ENCODE measurements around the gene FMO4.
"Not testable (repeated sequence)": the region's sequence is repeated elsewhere in the genome, so short reads cannot be mapped to it uniquely, and the experiment has no call there.

FMO4 gene

DNA sequence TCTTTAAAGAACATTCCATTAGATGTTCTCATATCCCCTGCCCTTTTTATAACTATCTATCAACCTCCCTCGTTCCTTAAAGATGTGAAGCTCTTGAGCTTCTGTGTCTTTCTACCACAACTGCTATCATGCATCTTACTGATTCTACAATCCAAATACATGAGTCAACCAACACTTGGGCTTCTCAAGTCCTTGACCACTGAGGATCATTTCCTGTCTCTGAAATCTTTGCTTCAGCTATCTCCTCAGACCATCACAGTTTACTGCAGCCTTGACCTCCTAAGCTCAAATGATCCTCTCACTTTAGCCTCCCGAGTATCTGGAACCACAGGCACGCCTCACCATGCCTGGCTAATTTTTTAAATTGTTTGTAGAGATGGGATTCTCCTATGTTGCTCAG is 75.2 kb downstream of the FMO4 start:
- Histone ChIP-seq H3K9ac (ENCODE audit: low read length) (no peak overlapping the region), H3K4me1 (ENCODE audit: control insufficient read depth, insufficient read depth, low read length) (no peaks in the 10 kb centered on the region), H3K36me3 (ENCODE audit: control insufficient read depth, insufficient read depth, low read length) (no peaks in the 10 kb centered on the region), H3K9me3 (ENCODE audit: control insufficient read depth, insufficient read depth, low read depth, low read length) (no peaks in the 10 kb centered on the region), H3K27me3 (ENCODE audit: control insufficient read depth, insufficient read depth, low read length) (no peaks in the 10 kb centered on the region), H3K27ac (ENCODE audit: low read depth, low read length) (no peak overlapping the region), H3K4me3 (ENCODE audit: low read depth, low read length) (no peak overlapping the region)

DNA sequence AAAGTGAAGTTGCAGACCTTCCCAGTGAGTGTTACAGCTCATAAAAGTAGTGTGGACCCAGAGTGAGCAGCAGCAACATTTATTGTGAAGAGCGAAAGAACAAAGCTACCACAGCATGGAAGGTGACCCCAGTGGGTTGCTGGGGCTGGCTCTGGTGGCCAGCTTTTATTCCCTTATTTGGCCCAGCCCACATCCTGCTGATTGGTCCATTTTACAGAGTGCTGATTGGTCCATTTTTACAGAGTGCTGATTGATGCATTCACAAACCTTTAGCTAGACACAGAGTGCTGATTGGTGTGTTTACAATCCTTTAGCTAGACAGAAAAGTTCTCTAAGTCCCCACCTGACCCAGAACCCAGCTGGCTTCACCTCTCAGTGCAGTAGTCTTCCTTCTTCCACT is 76.8 kb downstream of the FMO4 start:
- H3K4me1 ChIP-seq (ENCODE audit: control insufficient read depth, insufficient read depth, low read length); H3K9ac ChIP-seq (ENCODE audit: low read length); H3K36me3 ChIP-seq (ENCODE audit: control insufficient read depth, insufficient read depth, low read length); H3K27me3 ChIP-seq (ENCODE audit: control insufficient read depth, insufficient read depth, low read length); H3K4me3 ChIP-seq (ENCODE audit: low read depth, low read length); H3K9me3 ChIP-seq (ENCODE audit: control insufficient read depth, insufficient read depth, low read depth, low read length); H3K27ac ChIP-seq (ENCODE audit: low read depth, low read length): not testable (repeated sequence)
